AG04449 (cell line): Measurements from ENCODE around the gene PDE11A.

Experiments used
- CTCF ChIA-PET: fragments of 350-600 bp; formaldehyde crosslinking; extraction: SDS; loops from one replicate; lab custom pipeline; 2021; ENCODE audit warnings: antibody characterized with exemption; lab: Yijun Ruan, JAX
- POLR2A ChIA-PET: fragments of 400-600, 350-600 bp; formaldehyde crosslinking; extraction: SDS; loops from one replicate; lab custom pipeline; 2020; ENCODE audit warnings: antibody characterized with exemption, inconsistent platforms; lab: Yijun Ruan, JAX
- DNase-seq: peaks from one replicate; pipeline ENCODE4 v3.0.0-alpha.2; 2010; ENCODE audit warnings: low read depth, low spot score
- H3K4me3 ChIP-seq: 2 replicates; pipeline ENCODE4 v1.5.1; 2011; ENCODE audit warnings: low read depth, mild to moderate bottlenecking, control low read depth, low read length
- TF ChIP-seq, protein P1 (sequence below): IDR thresholded peaks from one replicate; pipeline ENCODE4 v1.5.1; 2011; ENCODE audit warnings: mild to moderate bottlenecking, moderate library complexity, low read length, control low read depth, inconsistent platforms; ENCODE audit not compliant: insufficient read depth; ENCODE audit errors: missing control alignments

PDE11A gene

DNA sequence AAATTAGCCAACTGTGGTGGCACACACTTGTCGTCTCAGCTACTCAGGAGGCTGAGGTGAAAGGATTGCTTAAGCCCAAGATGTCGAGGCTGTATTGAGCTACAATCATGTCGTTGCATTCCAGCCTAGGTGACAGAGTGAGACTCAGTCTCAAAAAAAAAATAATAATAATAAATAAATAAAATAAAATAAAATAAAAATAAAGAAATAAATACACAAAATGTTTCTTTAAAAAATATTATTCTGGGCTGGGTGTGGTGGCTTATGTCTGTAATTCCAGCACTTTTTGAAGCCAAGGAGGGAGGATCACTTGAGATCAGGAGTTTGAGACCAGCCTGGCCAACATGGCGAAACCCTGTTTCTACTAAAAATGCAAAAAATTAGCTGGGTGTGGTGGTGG, 407.2 kb downstream of the PDE11A start:
- DNase-seq = no peak
- no peak overlapping the region for H3K4me3 ChIP-seq
- CTCF ChIA-PET = no interaction called here
- POLR2A ChIA-PET = no interaction called here
- TF ChIP-seq, protein P1, sequence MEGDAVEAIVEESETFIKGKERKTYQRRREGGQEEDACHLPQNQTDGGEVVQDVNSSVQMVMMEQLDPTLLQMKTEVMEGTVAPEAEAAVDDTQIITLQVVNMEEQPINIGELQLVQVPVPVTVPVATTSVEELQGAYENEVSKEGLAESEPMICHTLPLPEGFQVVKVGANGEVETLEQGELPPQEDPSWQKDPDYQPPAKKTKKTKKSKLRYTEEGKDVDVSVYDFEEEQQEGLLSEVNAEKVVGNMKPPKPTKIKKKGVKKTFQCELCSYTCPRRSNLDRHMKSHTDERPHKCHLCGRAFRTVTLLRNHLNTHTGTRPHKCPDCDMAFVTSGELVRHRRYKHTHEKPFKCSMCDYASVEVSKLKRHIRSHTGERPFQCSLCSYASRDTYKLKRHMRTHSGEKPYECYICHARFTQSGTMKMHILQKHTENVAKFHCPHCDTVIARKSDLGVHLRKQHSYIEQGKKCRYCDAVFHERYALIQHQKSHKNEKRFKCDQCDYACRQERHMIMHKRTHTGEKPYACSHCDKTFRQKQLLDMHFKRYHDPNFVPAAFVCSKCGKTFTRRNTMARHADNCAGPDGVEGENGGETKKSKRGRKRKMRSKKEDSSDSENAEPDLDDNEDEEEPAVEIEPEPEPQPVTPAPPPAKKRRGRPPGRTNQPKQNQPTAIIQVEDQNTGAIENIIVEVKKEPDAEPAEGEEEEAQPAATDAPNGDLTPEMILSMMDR = no peak

DNA sequence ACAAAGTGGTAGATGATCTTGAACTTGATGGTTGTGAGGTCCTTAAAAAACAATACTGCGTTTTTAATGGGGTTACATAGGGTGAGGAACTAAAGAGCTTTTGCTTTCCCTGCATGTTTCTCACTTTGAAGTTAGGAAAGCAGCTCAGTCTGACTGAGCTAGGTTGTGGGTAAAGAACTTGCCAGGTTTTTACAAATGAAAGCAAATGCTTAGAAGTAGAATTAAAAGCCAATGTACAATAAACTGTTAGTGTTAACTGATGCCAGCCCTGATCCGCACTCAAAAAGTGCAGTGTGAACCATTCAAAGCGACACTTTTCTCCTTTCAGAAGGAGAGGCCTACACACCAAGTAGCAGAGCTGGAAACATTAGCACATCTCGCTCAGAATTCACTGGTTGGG, 409.7 kb downstream of the PDE11A start:
- H3K4me3 ChIP-seq = no peak overlapping the region
- ChIA-PET POLR2A (no interaction called here), CTCF (no interaction called here)
- DNase-seq = no peak
- TF ChIP-seq, protein P1 = no peak

DNA sequence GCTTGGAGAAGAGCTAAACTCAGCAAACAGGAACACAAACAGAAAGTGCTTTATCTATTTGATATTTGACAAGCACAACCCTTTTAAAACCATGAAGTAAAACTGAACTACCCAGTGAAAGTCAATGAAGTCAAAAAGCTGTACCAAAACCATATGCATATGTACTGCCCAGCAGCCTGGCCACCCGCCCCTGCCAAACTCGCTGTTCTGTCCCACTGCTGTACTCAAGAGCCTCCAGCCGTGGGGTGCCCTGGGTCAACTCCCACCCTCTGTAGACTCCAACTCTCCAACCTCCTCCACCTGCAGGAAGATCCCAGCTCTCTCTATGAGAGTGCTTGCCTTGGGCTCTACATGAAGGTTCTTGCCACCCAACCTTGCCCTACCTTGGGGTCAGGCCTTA, 411.8 kb downstream of the PDE11A start:
- TF ChIP-seq, protein P1 = no peak
- ChIA-PET POLR2A (no interaction called here), CTCF (no interaction called here)
- no peak overlapping the region for H3K4me3 ChIP-seq
- DNase-seq = no peak

DNA sequence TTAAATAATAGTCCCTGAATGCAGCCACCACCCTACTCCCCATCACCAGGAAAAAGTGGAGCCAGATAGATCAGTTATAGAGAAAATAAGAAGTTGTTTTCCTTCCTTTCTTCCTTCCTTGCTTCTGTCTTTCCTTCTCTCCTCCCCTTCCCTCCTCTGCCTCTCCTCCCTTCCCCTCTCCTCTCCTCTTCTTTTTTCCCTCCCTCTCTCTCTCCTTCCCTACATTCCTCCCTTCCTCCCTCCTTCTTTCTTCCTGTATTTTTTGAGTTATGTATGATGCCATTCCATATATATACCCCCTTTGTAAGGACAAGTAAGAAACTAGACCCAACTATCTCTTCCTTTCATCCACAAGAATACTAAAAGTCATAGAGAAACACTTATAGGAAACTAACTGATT, 414.3 kb downstream of the PDE11A start:
- ChIA-PET CTCF (no interaction called here), POLR2A (no interaction called here)
- TF ChIP-seq, protein P1 = no peak
- no peak overlapping the region for H3K4me3 ChIP-seq
- DNase-seq = no peak

DNA sequence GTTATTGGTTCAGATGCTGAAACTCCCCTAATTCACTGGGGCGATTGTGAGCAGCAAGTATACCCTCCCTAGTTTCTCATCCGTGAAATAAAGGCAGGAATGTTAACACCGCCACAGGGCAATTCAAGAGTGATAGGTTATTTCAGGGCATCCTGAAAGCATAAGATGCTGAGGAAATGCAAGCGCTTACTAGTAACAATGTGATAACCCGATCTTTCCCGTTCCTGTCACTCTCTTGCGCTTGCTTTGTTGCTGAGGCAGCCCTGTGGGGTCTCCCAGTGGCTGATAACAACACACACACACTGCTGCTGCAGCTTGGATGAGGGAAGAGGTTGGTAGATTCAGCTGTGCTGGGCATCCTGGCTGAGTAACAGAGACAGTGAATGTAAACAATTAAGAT, 420.7 kb downstream of the PDE11A start:
- DNase-seq = no peak
- ChIA-PET POLR2A (no interaction called here), CTCF (no interaction called here)
- TF ChIP-seq, protein P1 = no peak
- no peak overlapping the region for H3K4me3 ChIP-seq

DNA sequence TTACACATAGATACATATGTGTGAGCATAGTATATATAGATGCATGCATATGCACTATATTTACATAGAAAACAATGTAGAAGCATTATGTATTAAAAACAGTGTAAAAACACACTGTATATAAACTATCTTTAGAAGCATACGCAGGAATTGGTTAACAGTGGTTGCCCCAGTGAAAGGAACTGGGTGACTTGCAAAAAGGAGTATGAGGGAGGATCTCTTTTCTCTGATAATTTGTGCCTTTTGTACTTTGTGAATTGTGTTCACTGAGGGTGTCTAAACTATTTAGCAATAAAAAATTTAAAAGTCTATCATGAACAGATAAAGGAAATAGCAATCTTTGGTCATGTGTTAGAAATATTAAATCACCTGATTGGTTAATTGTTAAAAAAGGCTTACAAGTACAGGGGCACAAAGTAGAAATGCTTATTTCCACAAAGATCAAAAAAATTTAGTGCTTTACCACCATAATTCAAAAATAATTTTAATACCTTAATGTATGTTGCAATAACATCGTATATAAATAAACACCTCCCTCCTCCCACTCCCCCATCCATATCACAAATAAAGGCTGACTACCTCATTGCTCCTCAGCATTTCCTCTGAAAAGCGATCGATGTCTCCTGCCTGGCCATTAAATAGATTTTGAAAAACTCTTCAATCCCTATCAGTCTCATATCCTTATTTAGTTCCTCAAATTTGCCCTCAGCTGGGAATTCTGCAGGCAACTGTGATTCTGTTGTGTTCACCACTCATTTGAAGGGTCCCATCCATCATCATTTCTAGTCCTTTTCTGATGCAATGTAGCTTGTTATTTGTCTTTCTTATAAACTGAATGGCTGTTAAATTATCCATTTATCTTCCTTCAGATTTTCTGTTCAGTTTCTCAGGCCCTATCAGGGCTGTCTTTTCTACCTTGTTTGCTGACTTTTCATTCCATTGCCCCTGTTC, 422.7 kb downstream of the PDE11A start:
- ChIA-PET POLR2A (no interaction called here), CTCF (no interaction called here)
- DNase-seq = no peak
- H3K4me3 ChIP-seq = no peak overlapping the region
- TF ChIP-seq, protein P1 = no peak
